ENCODE data around the gene IMMP2L.

Gene IMMP2L

DNA sequence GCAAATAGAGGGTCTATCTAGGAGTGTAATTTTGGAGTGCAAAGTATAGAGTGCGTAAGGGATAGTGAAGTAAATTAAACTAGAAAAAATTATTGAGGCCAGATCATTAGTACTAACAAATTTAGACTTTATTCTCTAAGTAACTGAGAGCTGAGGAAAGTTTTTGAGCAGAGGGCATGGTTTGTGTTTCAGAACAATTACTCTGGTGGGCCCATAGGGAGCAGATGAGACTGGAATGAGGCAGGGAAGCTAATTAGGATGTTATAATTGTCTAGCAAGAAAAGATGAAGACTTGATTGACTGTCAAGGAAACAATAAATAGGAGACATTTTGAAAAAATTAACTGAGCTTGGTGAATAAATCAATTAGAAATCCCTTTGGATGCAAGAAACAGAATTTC, 37.8 kb upstream of the IMMP2L start:
- H3K27ac ChIP-seq (ENCODE audit: low read length), result no peak overlapping the region
- no peaks in the 10 kb centered on the region for H3K79me2 ChIP-seq (ENCODE audit: insufficient read depth, low read length)
- H3K4me3 ChIP-seq (ENCODE audit: low read depth in 1 of 2, low read length in 2 of 2), result no peak overlapping the region
- no peak overlapping the region for H2AFZ ChIP-seq (ENCODE audit: low read depth, low read length)
- H4K20me1 ChIP-seq (ENCODE audit: insufficient read depth, low read length), result no peaks in the 10 kb centered on the region
- no peak for DNase-seq
- no peaks in the 10 kb centered on the region for H3K27me3 ChIP-seq (ENCODE audit: insufficient read depth, low read length, poor library complexity)
- H3K4me2 ChIP-seq (ENCODE audit: insufficient read depth, low read length), result no peak overlapping the region
- no peaks in the 10 kb centered on the region for H3K4me1 ChIP-seq (ENCODE audit: insufficient read depth, low read length)
- no peaks in the 10 kb centered on the region for H3K9me3 ChIP-seq (ENCODE audit: insufficient read depth, low read length, severe bottlenecking)
- TF ChIP-seq, protein P1, sequence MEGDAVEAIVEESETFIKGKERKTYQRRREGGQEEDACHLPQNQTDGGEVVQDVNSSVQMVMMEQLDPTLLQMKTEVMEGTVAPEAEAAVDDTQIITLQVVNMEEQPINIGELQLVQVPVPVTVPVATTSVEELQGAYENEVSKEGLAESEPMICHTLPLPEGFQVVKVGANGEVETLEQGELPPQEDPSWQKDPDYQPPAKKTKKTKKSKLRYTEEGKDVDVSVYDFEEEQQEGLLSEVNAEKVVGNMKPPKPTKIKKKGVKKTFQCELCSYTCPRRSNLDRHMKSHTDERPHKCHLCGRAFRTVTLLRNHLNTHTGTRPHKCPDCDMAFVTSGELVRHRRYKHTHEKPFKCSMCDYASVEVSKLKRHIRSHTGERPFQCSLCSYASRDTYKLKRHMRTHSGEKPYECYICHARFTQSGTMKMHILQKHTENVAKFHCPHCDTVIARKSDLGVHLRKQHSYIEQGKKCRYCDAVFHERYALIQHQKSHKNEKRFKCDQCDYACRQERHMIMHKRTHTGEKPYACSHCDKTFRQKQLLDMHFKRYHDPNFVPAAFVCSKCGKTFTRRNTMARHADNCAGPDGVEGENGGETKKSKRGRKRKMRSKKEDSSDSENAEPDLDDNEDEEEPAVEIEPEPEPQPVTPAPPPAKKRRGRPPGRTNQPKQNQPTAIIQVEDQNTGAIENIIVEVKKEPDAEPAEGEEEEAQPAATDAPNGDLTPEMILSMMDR (IDR thresholded peaks at IDR 0.05; ENCODE audit: borderline replicate concordance, extremely low read depth, low read length, poor library complexity, severe bottlenecking), result no peak
- no peak for TF ChIP-seq EZH2 (IDR thresholded peaks at IDR 0.05; ENCODE audit: borderline replicate concordance, low read depth, low read length, severe bottlenecking)
- ATAC-seq (ENCODE audit: insufficient read depth, low read depth), result no peak
- no peaks in the 10 kb centered on the region for H3K36me3 ChIP-seq (ENCODE audit: insufficient read depth, low read length)
- H3K9ac ChIP-seq (ENCODE audit: low read depth, low read length), result no peak overlapping the region

DNA sequence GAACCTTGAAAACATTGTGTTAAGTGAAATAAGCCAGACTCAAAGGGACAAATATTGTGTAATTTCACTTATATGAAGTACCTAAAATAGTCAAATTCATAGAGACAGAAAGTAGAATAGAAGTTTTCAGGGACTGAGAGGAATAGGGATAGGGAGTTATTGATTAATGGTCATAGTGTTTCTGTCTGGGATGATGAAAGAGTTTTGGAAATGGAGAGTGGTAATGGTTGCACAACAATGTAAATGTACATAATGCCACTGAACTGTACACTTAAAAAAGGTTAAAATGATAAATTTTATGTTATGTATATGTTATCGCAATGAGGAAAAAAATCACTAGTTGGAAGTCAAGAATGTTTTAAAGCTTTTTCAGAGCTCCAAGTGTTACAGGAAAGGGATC, 33.5 kb upstream of the IMMP2L start:
- Histone ChIP-seq H4K20me1 (ENCODE audit: insufficient read depth, low read length) (no peaks in the 10 kb centered on the region), H3K36me3 (ENCODE audit: insufficient read depth, low read length) (no peaks in the 10 kb centered on the region), H3K27me3 (ENCODE audit: insufficient read depth, low read length, poor library complexity) (no peaks in the 10 kb centered on the region), H3K4me3 (ENCODE audit: low read depth in 1 of 2, low read length in 2 of 2) (no peak overlapping the region), H3K4me1 (ENCODE audit: insufficient read depth, low read length) (no peaks in the 10 kb centered on the region), H2AFZ (ENCODE audit: low read depth, low read length) (no peak overlapping the region), H3K9ac (ENCODE audit: low read depth, low read length) (no peak overlapping the region), H3K4me2 (ENCODE audit: insufficient read depth, low read length) (no peak overlapping the region), H3K27ac (ENCODE audit: low read length) (no peak overlapping the region), H3K9me3 (ENCODE audit: insufficient read depth, low read length, severe bottlenecking) (no peaks in the 10 kb centered on the region), H3K79me2 (ENCODE audit: insufficient read depth, low read length) (no peaks in the 10 kb centered on the region)
- TF ChIP-seq EZH2 (IDR thresholded peaks at IDR 0.05; ENCODE audit: borderline replicate concordance, low read depth, low read length, severe bottlenecking), result no peak
- TF ChIP-seq, protein P1 (IDR thresholded peaks at IDR 0.05; ENCODE audit: borderline replicate concordance, extremely low read depth, low read length, poor library complexity, severe bottlenecking), result no peak
- DNase-seq, result no peak
- no peak for ATAC-seq (ENCODE audit: insufficient read depth, low read depth)

DNA sequence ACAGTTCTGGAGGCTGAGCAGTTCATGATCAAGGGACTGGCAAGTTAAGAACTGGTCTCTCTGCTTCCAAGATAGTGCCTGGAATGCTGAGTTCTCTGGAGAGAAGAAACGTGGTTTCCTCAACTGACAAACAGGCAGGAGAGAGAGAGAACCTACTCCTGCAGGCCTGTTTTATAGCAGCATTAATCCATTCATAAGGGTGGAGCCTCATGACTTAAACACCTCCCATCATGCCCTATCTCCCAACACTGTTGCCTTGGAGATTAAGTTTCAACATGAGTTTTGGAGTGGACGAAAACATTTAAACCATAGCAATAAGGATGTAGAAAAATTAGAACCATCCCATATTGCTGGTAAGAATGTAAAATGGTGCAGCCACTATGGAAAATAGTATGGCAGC, 32.3 kb upstream of the IMMP2L start:
- H4K20me1 ChIP-seq (ENCODE audit: insufficient read depth, low read length), result no peaks in the 10 kb centered on the region
- no peaks in the 10 kb centered on the region for H3K79me2 ChIP-seq (ENCODE audit: insufficient read depth, low read length)
- H3K9ac ChIP-seq (ENCODE audit: low read depth, low read length), result no peak overlapping the region
- H3K4me3 ChIP-seq (ENCODE audit: low read depth in 1 of 2, low read length in 2 of 2), result no peak overlapping the region
- no peaks in the 10 kb centered on the region for H3K27me3 ChIP-seq (ENCODE audit: insufficient read depth, low read length, poor library complexity)
- no peak for DNase-seq
- TF ChIP-seq, protein P1 (IDR thresholded peaks at IDR 0.05; ENCODE audit: borderline replicate concordance, extremely low read depth, low read length, poor library complexity, severe bottlenecking), result no peak
- TF ChIP-seq EZH2 (IDR thresholded peaks at IDR 0.05; ENCODE audit: borderline replicate concordance, low read depth, low read length, severe bottlenecking), result no peak
- no peaks in the 10 kb centered on the region for H3K36me3 ChIP-seq (ENCODE audit: insufficient read depth, low read length)
- no peak overlapping the region for H3K4me2 ChIP-seq (ENCODE audit: insufficient read depth, low read length)
- H2AFZ ChIP-seq (ENCODE audit: low read depth, low read length), result no peak overlapping the region
- no peak overlapping the region for H3K27ac ChIP-seq (ENCODE audit: low read length)
- H3K4me1 ChIP-seq (ENCODE audit: insufficient read depth, low read length), result no peaks in the 10 kb centered on the region
- H3K9me3 ChIP-seq (ENCODE audit: insufficient read depth, low read length, severe bottlenecking), result no peaks in the 10 kb centered on the region
- no peak for ATAC-seq (ENCODE audit: insufficient read depth, low read depth)

DNA sequence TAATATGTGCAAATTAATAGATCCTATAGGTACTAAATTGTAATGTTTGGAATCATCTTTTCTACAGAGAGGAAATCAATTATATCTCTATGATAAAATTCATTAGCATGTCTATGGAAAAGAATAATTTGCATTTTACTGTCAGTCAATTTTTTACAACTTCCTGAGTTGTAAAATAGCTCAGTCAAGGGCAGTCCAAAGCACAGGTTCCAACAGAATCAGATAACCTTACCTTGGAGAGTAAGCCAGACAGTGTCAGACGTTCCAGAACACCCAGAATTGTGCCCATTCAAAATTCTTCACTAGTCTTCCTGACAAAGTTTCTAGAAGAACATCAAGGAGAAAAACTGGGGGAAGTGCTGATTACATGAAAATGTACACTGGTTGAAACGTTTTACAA, 31.1 kb upstream of the IMMP2L start:
- H3K27me3 ChIP-seq (ENCODE audit: insufficient read depth, low read length, poor library complexity), result no peaks in the 10 kb centered on the region
- no peaks in the 10 kb centered on the region for H4K20me1 ChIP-seq (ENCODE audit: insufficient read depth, low read length)
- ATAC-seq (ENCODE audit: insufficient read depth, low read depth) (no peak), DNase-seq (no peak)
- no peaks in the 10 kb centered on the region for H3K4me1 ChIP-seq (ENCODE audit: insufficient read depth, low read length)
- H3K4me3 ChIP-seq (ENCODE audit: low read depth in 1 of 2, low read length in 2 of 2), result no peak overlapping the region
- TF ChIP-seq, protein P1 (IDR thresholded peaks at IDR 0.05; ENCODE audit: borderline replicate concordance, extremely low read depth, low read length, poor library complexity, severe bottlenecking), result no peak
- TF ChIP-seq EZH2 (IDR thresholded peaks at IDR 0.05; ENCODE audit: borderline replicate concordance, low read depth, low read length, severe bottlenecking), result no peak
- H3K27ac ChIP-seq (ENCODE audit: low read length), result no peak overlapping the region
- no peak overlapping the region for H3K9ac ChIP-seq (ENCODE audit: low read depth, low read length)
- H3K79me2 ChIP-seq (ENCODE audit: insufficient read depth, low read length), result no peaks in the 10 kb centered on the region
- no peaks in the 10 kb centered on the region for H3K9me3 ChIP-seq (ENCODE audit: insufficient read depth, low read length, severe bottlenecking)
- H2AFZ ChIP-seq (ENCODE audit: low read depth, low read length), result no peak overlapping the region
- no peak overlapping the region for H3K4me2 ChIP-seq (ENCODE audit: insufficient read depth, low read length)
- H3K36me3 ChIP-seq (ENCODE audit: insufficient read depth, low read length), result no peaks in the 10 kb centered on the region
